Gastrocnemius medialis (tissue), 4 donors: ENCODE measurements around the gene NUDT1. TPM values are rescaled to one million over a fixed set of nuclear protein-coding genes. Genes with fewer than 3 reads are reported as not detected.

ENCODE experiments used
- ATAC-seq, 2 donors: fragments of 150-250 bp; one replicate each; pipeline ENCODE4 v1.9.1; 2016
- DNase-seq, 2 donors: peaks; one replicate each; pipeline ENCODE4 v3.0.0-alpha.2; 2019
- H3K27ac ChIP-seq, 4 donors: fragments of 200-600 bp; sonication (generic); 1 replicate in 1 of 4; 2 replicates in 3 of 4; pipeline ENCODE4 v1.5.1; 2016 to 2018; ENCODE audit warnings: mild to moderate bottlenecking in 2 of 4, moderate library complexity in 1 of 4
- H3K27me3 ChIP-seq, 3 donors: fragments of 200-600 bp; sonication (generic) in 2 of 3; 1 replicate in 1 of 3; 2 replicates in 2 of 3; pipeline versions ENCODE4 v1.5.1 to v1.6.0; 2016 to 2019; ENCODE audit warnings: mild to moderate bottlenecking in 1 of 3, moderate library complexity in 1 of 3
- H3K36me3 ChIP-seq, 2 donors: fragments of 200-600 bp; sonication (generic) in 1 of 2; one replicate each; pipeline ENCODE4 v1.5.1; 2017 to 2018
- H3K4me1 ChIP-seq, 2 donors: fragments of 200-600 bp; sonication (generic) in 1 of 2; one replicate each; pipeline ENCODE4 v1.5.1; 2016 to 2017; ENCODE audit warnings: mild to moderate bottlenecking in 2 of 2
- H3K4me3 ChIP-seq, 4 donors: fragments of 200-600 bp; sonication (generic) in 3 of 4; 1 replicate in 1 of 4; 2 replicates in 3 of 4; pipeline ENCODE4 v1.5.1; 2016 to 2019; ENCODE audit warnings: mild to moderate bottlenecking in 2 of 4
- H3K9me3 ChIP-seq, 3 donors: fragments of 200-600 bp; sonication (generic) in 2 of 3; 1 replicate in 1 of 3; 2 replicates in 2 of 3; pipeline ENCODE4 v1.5.1; 2016 to 2019
- CTCF ChIP-seq, 5 experiments: fragments of 450-650 bp in 3 of 5; fragments of 200-600 bp in 2 of 5; sonication (generic) in 2 of 5; IDR thresholded peaks in 4 of 5; conservative IDR thresholded peaks in 1 of 5; 1 replicate in 4 of 5; 2 replicates in 1 of 5; pipeline ENCODE4 v1.5.1; 2016 to 2019; ENCODE audit warnings: antibody characterized with exemption in 5 of 5, mild to moderate bottlenecking in 3 of 5, moderate library complexity in 3 of 5
- POLR2A ChIP-seq, 2 donors: fragments of 450-650 bp; IDR thresholded peaks; one replicate each; pipeline ENCODE4 v1.6.1; 2017; ENCODE audit warnings: antibody characterized with exemption in 2 of 2, mild to moderate bottlenecking in 2 of 2, moderate library complexity in 2 of 2
- in situ Hi-C, 4 donors: fragments of 200-750 bp; cut with MboI; loops; one replicate each; pipeline versions ENCODE4 v1.15.0 to v1.8.0; 2017; ENCODE audit warnings: low sequenced_read_pairs in 4 of 4
- intact Hi-C: fragments of 100-400 bp; cut with DNase I; formaldehyde crosslinking; loops from one replicate; pipeline ENCODE4 v1.15.1; 2023; ENCODE audit warnings: low total_unique reads
- total RNA-seq, 4 donors: library from RNA; depleted of rRNA; stranded (reverse); fragments of >200 nt; gene quantifications; one replicate each; pipeline versions ENCODE4 v1.1.0 to v1.2.3, GENCODE V29; 2016

NUDT1 gene
- total RNA-seq, 4 donors from 2014 or later = 14.7 to 22.5 (median 18.1) TPM

GRCh38 chr7:2219136-2219535 lies 22.9 kb upstream of the NUDT1 start:
- no peak for ATAC-seq
- DNase-seq = no peak
- H3K4me3 ChIP-seq = no peak overlapping the region
- H3K4me1 ChIP-seq = peaks cover 7% of the 10 kb centered on the region in 2 donors
- no peaks in the 10 kb centered on the region for H3K9me3 ChIP-seq
- H3K27ac ChIP-seq = no peak overlapping the region
- H3K36me3 ChIP-seq = peaks cover 0 to 59% of the 10 kb centered on the region in 2 donors
- H3K27me3 ChIP-seq = no peaks in the 10 kb centered on the region
- in situ Hi-C loops (loop anchor here in 2 of 4 donors (25.0 kb wide), 2 partner anchors 557 to 632 kb away; partner anchors contain the start of gene ELFN1 (in 1 of the 2)), intact Hi-C loops (no loop called here)
- TF ChIP-seq CTCF (IDR thresholded peaks at IDR 0.05 in 4 of 5, conservative IDR thresholded peaks at IDR 0.05 in 1 of 5) = no peak
- no peak for TF ChIP-seq POLR2A (IDR thresholded peaks at IDR 0.05)

GRCh38 chr7:2219606-2220005 lies 22.4 kb upstream of the NUDT1 start:
- no peak for TF ChIP-seq POLR2A (IDR thresholded peaks at IDR 0.05)
- no peak for TF ChIP-seq CTCF (IDR thresholded peaks at IDR 0.05 in 4 of 5, conservative IDR thresholded peaks at IDR 0.05 in 1 of 5)
- Histone ChIP-seq H3K27me3 (no peaks in the 10 kb centered on the region), H3K9me3 (no peaks in the 10 kb centered on the region), H3K4me1 (peaks cover 12% of the 10 kb centered on the region in 2 donors), H3K36me3 (peaks cover 0 to 54% of the 10 kb centered on the region in 2 donors), H3K4me3 (no peak overlapping the region), H3K27ac (no peak overlapping the region)
- in situ Hi-C loops = loop anchor here in 2 of 4 donors (25.0 kb wide), 2 partner anchors 557 to 632 kb away; partner anchors contain the start of gene ELFN1 (in 1 of the 2)
- intact Hi-C loops = no loop called here
- ATAC-seq (no peak), DNase-seq (no peak)

- intact Hi-C loops (no loop called here), in situ Hi-C loops (loop anchor here in 2 of 4 donors (25.0 kb wide), 2 partner anchors 558 to 633 kb away; partner anchors contain the start of gene ELFN1 (in 1 of the 2))
- Histone ChIP-seq H3K4me3 (no peak overlapping the region), H3K9me3 (no peaks in the 10 kb centered on the region), H3K4me1 (peaks cover 14 to 15% of the 10 kb centered on the region in 2 donors), H3K27ac (no peak overlapping the region), H3K36me3 (peaks cover 0 to 52% of the 10 kb centered on the region in 2 donors), H3K27me3 (no peaks in the 10 kb centered on the region)
- no peak for ATAC-seq
- DNase-seq = no peak
- no peak for TF ChIP-seq POLR2A (IDR thresholded peaks at IDR 0.05)
- no peak for TF ChIP-seq CTCF (IDR thresholded peaks at IDR 0.05 in 4 of 5, conservative IDR thresholded peaks at IDR 0.05 in 1 of 5)
Measured at GRCh38 chr7:2220030-2220429, 22.0 kb upstream of the NUDT1 start.

GRCh38 chr7:2220506-2220905 lies 21.5 kb upstream of the NUDT1 start:
- in situ Hi-C loops = loop anchor here in 2 of 4 donors (25.0 kb wide), 2 partner anchors 558 to 633 kb away; partner anchors contain the start of gene ELFN1 (in 1 of the 2)
- peaks cover 14 to 20% of the 10 kb centered on the region in 2 donors for H3K4me1 ChIP-seq
- H3K9me3 ChIP-seq = no peaks in the 10 kb centered on the region
- no peak for DNase-seq
- intact Hi-C loops = no loop called here
- H3K4me3 ChIP-seq = no peak overlapping the region
- ATAC-seq = no peak
- peaks cover 0 to 49% of the 10 kb centered on the region in 2 donors for H3K36me3 ChIP-seq
- TF ChIP-seq CTCF (IDR thresholded peaks at IDR 0.05 in 4 of 5, conservative IDR thresholded peaks at IDR 0.05 in 1 of 5) (no peak), POLR2A (IDR thresholded peaks at IDR 0.05) (no peak)
- no peak overlapping the region for H3K27ac ChIP-seq
- no peaks in the 10 kb centered on the region for H3K27me3 ChIP-seq
